HepG2 (cell line): ENCODE measurements around the gene FTL. TPM values are rescaled to one million over a fixed set of nuclear protein-coding genes. Genes with fewer than 3 reads are reported as not detected.

Source experiments
- AGO2 ChIP-seq: fragments of 200-400 bp; formaldehyde crosslinking; optimal IDR thresholded peaks from 2 replicates; pipeline ENCODE3; 2017; ENCODE audit warnings: mild to moderate bottlenecking, low read depth, low read length, moderate library complexity
- ATF1 ChIP-seq: IDR thresholded peaks from 2 replicates; pipeline ENCODE4 v1.6.1; 2016; ENCODE audit warnings: mild to moderate bottlenecking, control low read depth
- ATF2 ChIP-seq: sonication (generic); formaldehyde crosslinking; IDR thresholded peaks from 2 replicates; pipeline ENCODE4 v1.4.0; 2020; ENCODE audit warnings: missing genetic modification reagents
- BCL6 ChIP-seq: IDR thresholded peaks from 2 replicates; pipeline ENCODE4 v1.6.1; 2016; ENCODE audit warnings: missing genetic modification reagents, missing compliant biosample characterization
- GABPA ChIP-seq, 2 experiments: IDR thresholded peaks; 2 replicates each; pipeline ENCODE4 v1.6.1; 2011 to 2016; ENCODE audit warnings: low read depth in 2 of 2, low read length in 1 of 2, missing biosample characterization in 1 of 2, missing genetic modification characterization in 1 of 2
- GATA4 ChIP-seq: sonication (generic); IDR thresholded peaks from 2 replicates; pipeline ENCODE4 v1.6.1; 2016; ENCODE audit warnings: antibody characterized with exemption, low read depth, borderline replicate concordance
- HNF1B ChIP-seq: sonication (generic); formaldehyde crosslinking; IDR thresholded peaks from 2 replicates; pipeline ENCODE4 v1.5.1; 2020; ENCODE audit warnings: mild to moderate bottlenecking, moderate library complexity, missing genetic modification reagents
- HOXA5 ChIP-seq: sonication (generic); formaldehyde crosslinking; IDR thresholded peaks from 2 replicates; pipeline ENCODE4 v1.4.0; 2020; ENCODE audit warnings: missing genetic modification reagents
- PHF20 ChIP-seq: sonication (generic); formaldehyde crosslinking; IDR thresholded peaks from 2 replicates; pipeline ENCODE4 v1.5.0; 2020; ENCODE audit warnings: mild to moderate bottlenecking, missing genetic modification reagents
- ZBTB40 ChIP-seq, 2 experiments: fragments of 450-650 bp in 1 of 2; sonication (generic) in 1 of 2; formaldehyde crosslinking in 1 of 2; IDR thresholded peaks; 2 replicates each; pipeline versions ENCODE4 v1.6.1 to v1.8.0; 2016 to 2022; ENCODE audit warnings: antibody characterized with exemption in 1 of 2, mild to moderate bottlenecking in 1 of 2, missing genetic modification reagents in 1 of 2
- ZBTB42 ChIP-seq: sonication (generic); formaldehyde crosslinking; IDR thresholded peaks from 2 replicates; pipeline ENCODE4 v1.5.0; 2020; ENCODE audit warnings: mild to moderate bottlenecking, missing genetic modification reagents
- ZNF235 ChIP-seq: sonication (generic); formaldehyde crosslinking; IDR thresholded peaks from 2 replicates; pipeline ENCODE4 v1.8.1; 2023; ENCODE audit warnings: mild to moderate bottlenecking, missing genetic modification reagents, borderline replicate concordance
- ZNF350 ChIP-seq: sonication (generic); formaldehyde crosslinking; IDR thresholded peaks from 2 replicates; pipeline ENCODE4 v1.4.0; 2020; ENCODE audit warnings: mild to moderate bottlenecking, low read depth, missing genetic modification reagents, borderline replicate concordance
- polyA plus RNA-seq, 8 experiments: library from polyadenylated mRNA; depleted of rRNA in 3 of 8; stranded (reverse) in 7 of 8; unstranded in 1 of 8; fragments of >200 nt; fragmentation: Illumina TruSeq in 4 of 8; extraction: Trizol in 4 of 8; gene quantifications; 2 replicates each; pipeline versions ENCODE4 v1.2.1 to v1.2.3, GENCODE V29; 2011 to 2016; ENCODE audit warnings: low read depth in 4 of 8, missing spikeins in 1 of 8, mixed read lengths in 1 of 8; ENCODE audit not compliant: insufficient read depth in 1 of 8
- total RNA-seq, 5 experiments: library from RNA; depleted of rRNA; stranded (reverse); fragments of >200 nt; fragmentation: Illumina TruSeq; extraction: Trizol; gene quantifications; 2 replicates each; pipeline ENCODE4 v1.2.3, GENCODE V29; 2016; ENCODE audit warnings: low read depth in 1 of 5
- TF ChIP-seq, protein P1 (sequence below): sonication (generic); formaldehyde crosslinking; IDR thresholded peaks from 2 replicates; pipeline ENCODE4 v1.8.0; 2022; ENCODE audit warnings: mild to moderate bottlenecking, missing genetic modification reagents, borderline replicate concordance

Gene FTL
- total and polyA plus RNA-seq, 2 of the 13 experiments (the other 11 are each of a cell fraction or from before 2014, with no cell fraction given), result 2,721 to 8,800 TPM

- no peak for TF ChIP-seq ATF1 (CRISPR knock-in tag)
- TF ChIP-seq ZNF235 (CRISPR knock-in tag), result no peak
- peak; percentile 97 for TF ChIP-seq HOXA5 (CRISPR knock-in tag)
- TF ChIP-seq ATF2, result peak; percentile 76
- peak; percentile 85 for TF ChIP-seq HNF1B
- TF ChIP-seq GABPA (IDR thresholded peaks at IDR 0.05; ENCODE audit: low read depth, low read length), result no peak
- peak; percentile 36; the same call in 1 of the 2 replicates for TF ChIP-seq GABPA (CRISPR knock-in tag; IDR thresholded peaks at IDR 0.05; ENCODE audit: low read depth)
- peak; percentile 82 for TF ChIP-seq ZNF350 (CRISPR knock-in tag)
- TF ChIP-seq, protein P1, sequence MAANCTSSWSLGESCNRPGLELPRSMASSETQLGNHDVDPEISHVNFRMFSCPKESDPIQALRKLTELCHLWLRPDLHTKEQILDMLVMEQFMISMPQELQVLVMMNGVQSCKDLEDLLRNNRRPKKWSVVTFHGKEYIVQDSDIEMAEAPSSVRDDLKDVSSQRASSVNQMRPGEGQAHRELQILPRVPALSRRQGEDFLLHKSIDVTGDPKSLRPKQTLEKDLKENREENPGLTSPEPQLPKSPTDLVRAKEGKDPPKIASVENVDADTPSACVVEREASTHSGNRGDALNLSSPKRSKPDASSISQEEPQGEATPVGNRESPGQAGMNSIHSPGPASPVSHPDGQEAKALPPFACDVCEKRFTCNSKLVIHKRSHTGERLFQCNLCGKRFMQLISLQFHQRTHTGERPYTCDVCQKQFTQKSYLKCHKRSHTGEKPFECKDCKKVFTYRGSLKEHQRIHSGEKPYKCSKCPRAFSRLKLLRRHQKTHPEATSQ (CRISPR knock-in tag), result peak; percentile 44; the same call in 1 of the 2 replicates
- 0 out of 2 replicates have a peak, but pooled peaks have one; percentile 31 for TF ChIP-seq BCL6 (CRISPR knock-in tag)
- 0 out of 2 replicates have a peak, but pooled peaks have one; percentile 55 for TF ChIP-seq ZBTB42 (CRISPR knock-in tag)
- no peak; the same call in 1 of the 2 replicates for TF ChIP-seq PHF20 (CRISPR knock-in tag)
- TF ChIP-seq GATA4, result peak; percentile 99
- no peak for TF ChIP-seq ZBTB40 (IDR thresholded peaks at IDR 0.05)
- TF ChIP-seq ZBTB40 (CRISPR knock-in tag; IDR thresholded peaks at IDR 0.05), result peak; percentile 17; the same call in 1 of the 2 replicates
- peak; percentile 100 for TF ChIP-seq AGO2
Measured at GRCh38 chr19:48965040-48965805, at the start of gene FTL (continued).
